Mucosa of stomach (tissue), 1 donor: ENCODE results near the gene MLF2.
"Not testable (repeated sequence)": the region's sequence is repeated elsewhere in the genome, so short reads cannot be mapped to it uniquely, and the experiment has no call there.

ENCODE experiments used
- H3K27me3 ChIP-seq: one replicate; pipeline ENCODE4 v1.7.0; 2013; ENCODE audit warnings: mild to moderate bottlenecking, low read length; ENCODE audit not compliant: control insufficient read depth, insufficient read depth
- H3K36me3 ChIP-seq: one replicate; pipeline ENCODE4 v1.7.0; 2013; ENCODE audit warnings: low read length; ENCODE audit not compliant: control insufficient read depth, insufficient read depth
- H3K4me1 ChIP-seq: one replicate; pipeline ENCODE4 v1.7.0; 2013; ENCODE audit warnings: mild to moderate bottlenecking, low read length; ENCODE audit not compliant: control insufficient read depth, insufficient read depth
- H3K4me3 ChIP-seq: one replicate; pipeline ENCODE4 v1.7.0; 2013; ENCODE audit warnings: low read length
- H3K9ac ChIP-seq: one replicate; pipeline ENCODE4 v1.7.0; 2013; ENCODE audit warnings: mild to moderate bottlenecking, low read length, moderate library complexity
- H3K9me3 ChIP-seq: one replicate; pipeline ENCODE4 v1.7.0; 2013; ENCODE audit warnings: mild to moderate bottlenecking, low read length, moderate library complexity; ENCODE audit not compliant: control insufficient read depth
- donor health status: Pancreatic carcinoma.

The MLF2 gene

GRCh38 chr12:6734506-6735387, 18.2 kb downstream of the MLF2 start:
- Histone ChIP-seq H3K9ac (no peak overlapping the region), H3K4me1 (no peaks in the 10 kb centered on the region), H3K27me3 (no peaks in the 10 kb centered on the region), H3K36me3 (peaks cover 14% of the 10 kb centered on the region), H3K4me3 (no peak overlapping the region), H3K9me3 (no peaks in the 10 kb centered on the region)

DNA sequence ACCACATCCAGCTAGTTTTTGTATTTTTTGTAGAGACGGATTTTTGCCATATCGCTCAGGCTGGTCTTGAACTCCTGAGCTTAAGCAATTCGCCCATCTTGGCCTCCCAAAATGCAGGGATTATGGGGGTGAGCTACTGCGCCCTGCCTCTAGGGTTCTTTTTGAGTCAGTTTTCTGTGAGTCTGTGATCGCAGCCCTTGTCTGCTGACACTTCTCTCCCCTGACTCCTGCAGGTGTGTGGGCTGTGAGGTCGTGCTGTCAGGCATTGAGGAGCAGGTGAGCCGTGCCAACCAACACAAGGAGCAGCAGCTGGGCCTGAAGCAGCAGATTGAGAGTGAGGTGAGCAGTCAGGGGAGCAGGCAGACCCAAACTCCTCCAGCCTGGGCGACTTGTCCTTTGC, 22.8 kb downstream of the MLF2 start:
- peaks cover 14% of the 10 kb centered on the region for H3K36me3 ChIP-seq
- H3K9ac ChIP-seq, result no peak overlapping the region
- H3K4me1 ChIP-seq, result no peaks in the 10 kb centered on the region
- no peak overlapping the region for H3K4me3 ChIP-seq
- H3K9me3 ChIP-seq, result no peaks in the 10 kb centered on the region
- H3K27me3 ChIP-seq, result no peaks in the 10 kb centered on the region

DNA sequence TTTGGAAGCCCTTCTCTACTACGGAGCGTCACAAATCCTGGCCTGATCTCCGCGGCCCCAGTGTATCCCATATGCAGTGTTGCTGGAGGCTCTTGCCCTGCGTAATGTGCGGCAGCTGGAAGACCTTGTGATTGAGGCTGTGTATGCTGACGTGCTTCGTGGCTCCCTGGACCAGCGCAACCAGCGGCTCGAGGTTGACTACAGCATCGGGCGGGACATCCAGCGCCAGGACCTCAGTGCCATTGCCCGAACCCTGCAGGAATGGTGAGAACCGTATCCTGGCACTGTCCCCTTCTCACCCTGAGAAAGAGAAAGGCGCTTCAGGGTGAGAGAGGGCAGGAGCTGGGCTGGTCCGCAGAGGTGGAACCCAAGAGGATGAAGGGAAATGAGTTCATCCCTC, 23.8 kb downstream of the MLF2 start:
- H3K4me1 ChIP-seq, result peaks cover 7% of the 10 kb centered on the region
- no peak overlapping the region for H3K4me3 ChIP-seq
- H3K36me3 ChIP-seq, result peaks cover 14% of the 10 kb centered on the region

DNA sequence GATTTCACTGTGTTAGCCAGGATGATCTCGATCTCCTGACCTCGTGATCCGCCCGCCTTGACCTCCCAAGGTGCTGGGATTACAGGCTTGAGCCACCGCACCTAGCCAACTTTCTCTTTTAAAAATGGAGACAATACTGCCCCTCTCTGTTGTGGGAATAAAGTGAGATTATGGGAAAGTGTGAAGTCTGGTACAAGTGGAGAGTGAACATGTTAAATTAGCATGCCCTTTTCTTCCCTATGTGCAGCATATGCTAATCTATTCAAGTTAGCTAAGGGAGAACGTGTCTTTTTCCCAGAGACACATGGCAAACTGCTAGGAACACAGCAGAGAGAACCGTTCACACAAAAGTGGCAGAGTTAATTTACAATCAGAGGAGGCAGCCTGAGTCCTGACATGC, 27.6 kb downstream of the MLF2 start:
- H3K9me3 ChIP-seq, result no peaks in the 10 kb centered on the region
- H3K27me3 ChIP-seq, result no peaks in the 10 kb centered on the region
- peaks cover 7% of the 10 kb centered on the region for H3K4me1 ChIP-seq
- peaks cover 6% of the 10 kb centered on the region for H3K36me3 ChIP-seq
- H3K9ac ChIP-seq, result no peak overlapping the region
- H3K4me3 ChIP-seq, result no peak overlapping the region

More for the DNA sequence above, 23.8 kb downstream of the MLF2 start:
- Histone ChIP-seq H3K9me3 (no peaks in the 10 kb centered on the region), H3K27me3 (no peaks in the 10 kb centered on the region), H3K9ac (no peak overlapping the region)

DNA sequence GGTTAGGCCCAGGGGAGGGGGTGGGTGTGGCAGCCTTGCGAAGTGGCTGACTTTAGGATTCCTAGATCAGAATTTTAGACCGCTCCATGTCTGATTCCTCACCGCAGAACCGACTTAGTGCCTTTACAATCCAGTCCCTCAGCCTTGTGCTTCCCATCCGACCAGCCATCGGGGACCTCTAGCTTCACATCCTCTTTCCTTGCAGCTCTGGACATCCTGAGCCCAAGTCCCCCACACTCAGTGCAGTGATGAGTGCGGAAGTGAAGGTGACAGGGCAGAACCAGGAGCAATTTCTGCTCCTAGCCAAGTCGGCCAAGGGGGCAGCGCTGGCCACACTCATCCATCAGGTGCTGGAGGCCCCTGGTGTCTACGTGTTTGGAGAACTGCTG, 28.5 kb downstream of the MLF2 start:
- Histone ChIP-seq H3K4me1 (peaks cover 7% of the 10 kb centered on the region), H3K27me3 (no peaks in the 10 kb centered on the region), H3K9me3 (no peaks in the 10 kb centered on the region), H3K9ac (peak overlapping the region; percentile 72), H3K36me3 (no peaks in the 10 kb centered on the region), H3K4me3 (peak overlapping the region; percentile 87)

- Histone ChIP-seq H3K36me3 (no peaks in the 10 kb centered on the region), H3K27me3 (no peaks in the 10 kb centered on the region), H3K9me3 (no peaks in the 10 kb centered on the region), H3K4me3 (peak within 1 kb of the TSS; percentile 87), H3K4me1 (peaks cover 7% of the 10 kb centered on the region), H3K9ac (peak within 1 kb of the TSS; percentile 72)
Measured at GRCh38 chr12:6723607-6724408, 29.1 kb downstream of the MLF2 start, which contains the start of gene COPS7A. COPS7A (plus strand) TSS chr12:6724046; CDS start chr12:6724657, 611 bp downstream.

DNA sequence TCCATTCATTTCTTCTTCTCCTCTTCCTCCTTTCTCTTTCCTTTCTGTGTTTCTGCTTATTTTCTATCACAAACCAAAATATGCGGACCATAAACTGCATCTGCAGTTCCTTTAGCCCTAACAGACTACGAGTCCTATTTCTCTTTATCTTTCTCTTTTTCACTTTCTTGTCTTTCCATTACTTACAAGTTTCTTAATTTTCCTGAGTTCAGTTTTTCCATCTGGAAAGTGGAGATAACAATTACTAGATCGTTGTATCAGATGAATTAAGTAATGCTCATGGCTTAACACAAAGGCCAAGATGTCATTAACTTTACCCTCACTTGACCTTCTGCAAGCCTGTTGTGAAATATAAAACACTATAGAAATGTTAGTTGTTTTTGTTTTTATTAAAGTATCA, 30.1 kb downstream of the MLF2 start:
- Histone ChIP-seq H3K9me3 (no peaks in the 10 kb centered on the region), H3K4me1 (peaks cover 7% of the 10 kb centered on the region), H3K4me3 (no peak overlapping the region), H3K27me3 (no peaks in the 10 kb centered on the region), H3K9ac (no peak overlapping the region), H3K36me3 (no peaks in the 10 kb centered on the region)

DNA sequence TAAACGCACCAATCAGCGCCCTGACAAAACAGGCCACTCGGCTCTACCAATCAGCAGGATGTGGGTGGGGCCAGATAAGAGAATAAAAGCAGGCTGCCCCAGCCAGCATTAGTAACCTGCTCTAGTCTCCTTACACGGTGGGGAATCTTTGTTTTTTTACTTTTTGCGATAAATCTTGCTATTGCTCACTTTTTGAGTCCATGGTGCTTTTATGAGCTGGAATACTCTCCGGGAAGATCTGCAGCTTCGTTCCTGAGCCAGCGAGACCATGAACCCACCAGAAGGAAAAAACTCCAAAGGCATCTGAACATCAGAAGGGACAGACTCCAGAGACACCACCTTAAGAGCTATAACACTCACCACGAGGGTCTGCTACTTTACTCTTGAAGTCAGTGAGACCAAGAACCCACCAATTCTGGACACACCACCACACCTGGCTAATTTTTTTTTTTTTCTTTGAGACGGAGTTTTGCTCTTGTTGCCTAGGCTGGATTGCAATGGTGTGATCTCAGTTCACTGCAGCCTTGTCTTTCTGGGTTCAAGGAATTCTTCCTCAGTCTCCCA, 36.0 kb downstream of the MLF2 start:
- Histone ChIP-seq H3K4me1 (no peaks in the 10 kb centered on the region), H3K9me3 (no peaks in the 10 kb centered on the region), H3K4me3 (no peak overlapping the region), H3K9ac (no peak overlapping the region), H3K36me3 (no peaks in the 10 kb centered on the region), H3K27me3 (no peaks in the 10 kb centered on the region)

DNA sequence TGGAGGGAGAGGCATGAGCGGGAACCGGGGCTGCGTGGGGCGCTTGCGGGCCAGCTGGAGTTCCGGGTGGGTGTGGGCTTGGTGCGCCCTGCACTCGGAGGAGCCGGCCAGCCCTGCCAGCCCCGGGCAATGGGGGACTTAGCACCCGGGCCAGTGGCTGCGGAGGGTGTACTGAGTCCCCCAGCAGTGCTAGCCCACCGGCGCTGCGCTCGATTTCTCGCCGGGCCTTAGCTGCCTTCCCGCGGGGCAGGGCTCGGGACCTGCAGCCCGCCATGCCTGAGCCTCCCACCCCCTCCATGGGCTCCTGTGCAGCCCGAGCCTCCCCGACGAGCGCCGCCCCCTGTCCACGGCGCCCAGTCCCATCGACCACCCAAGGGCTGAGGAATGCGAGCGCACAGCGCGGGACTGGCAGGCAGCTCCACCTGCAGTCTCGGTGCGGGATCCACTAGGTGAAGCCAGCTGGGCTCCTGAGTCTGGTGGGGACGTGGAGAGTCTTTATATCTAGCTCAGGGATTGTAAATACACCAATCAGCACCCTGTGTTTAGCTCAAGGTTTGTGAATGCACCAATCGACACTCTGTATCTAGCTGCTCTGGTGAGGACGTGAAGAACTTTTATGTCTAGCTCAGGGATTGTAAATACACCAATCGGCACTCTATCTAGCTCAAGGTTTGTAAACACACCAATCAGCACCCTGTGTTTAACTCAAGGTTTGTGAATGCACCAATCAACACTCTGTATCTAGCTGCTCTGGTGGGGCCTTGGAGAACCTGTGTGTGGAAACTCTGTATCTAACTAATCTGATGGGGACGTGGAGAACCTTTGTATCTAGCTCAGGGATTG, 36.7 kb downstream of the MLF2 start:
- H3K9me3 ChIP-seq, H3K4me1 ChIP-seq, H3K36me3 ChIP-seq, H3K9ac ChIP-seq, H3K27me3 ChIP-seq, H3K4me3 ChIP-seq: not testable (repeated sequence)

- peaks cover 10% of the 10 kb centered on the region for H3K27me3 ChIP-seq
- H3K9ac ChIP-seq, result no peak overlapping the region
- H3K9me3 ChIP-seq, result no peaks in the 10 kb centered on the region
- H3K4me3 ChIP-seq, result no peak overlapping the region
- no peaks in the 10 kb centered on the region for H3K4me1 ChIP-seq
- no peaks in the 10 kb centered on the region for H3K36me3 ChIP-seq
Measured at GRCh38 chr12:6708960-6709394, 44.0 kb downstream of the MLF2 start.

DNA sequence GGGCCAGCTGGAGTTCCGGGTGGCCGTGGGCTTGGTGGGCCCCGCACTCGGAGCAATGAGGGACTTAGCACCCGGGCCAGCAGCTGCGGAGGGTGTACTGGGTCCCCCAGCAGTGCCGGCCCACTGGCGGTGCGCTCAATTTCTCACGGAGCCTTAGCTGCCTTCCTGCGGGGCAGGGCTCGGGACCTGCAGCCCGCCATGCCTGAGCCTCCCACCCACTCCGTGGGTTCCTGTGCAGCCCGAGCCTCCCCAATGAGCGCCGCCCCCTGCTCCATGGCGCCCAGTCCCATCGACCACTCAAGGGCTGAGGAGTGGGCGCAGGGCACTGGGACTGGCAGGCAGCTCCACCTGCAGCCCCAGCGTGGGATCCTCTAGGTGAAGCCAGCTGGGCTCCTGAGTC, 44.6 kb downstream of the MLF2 start:
- H3K9ac ChIP-seq, H3K4me1 ChIP-seq, H3K9me3 ChIP-seq, H3K36me3 ChIP-seq, H3K4me3 ChIP-seq: not testable (repeated sequence)
- peaks cover 15% of the 10 kb centered on the region for H3K27me3 ChIP-seq
